ENCODE data around the gene FAM3D.
"Not testable (repeated sequence)": the region's sequence is repeated elsewhere in the genome, so short reads cannot be mapped to it uniquely, and the experiment has no call there.

Gene FAM3D, protein sequence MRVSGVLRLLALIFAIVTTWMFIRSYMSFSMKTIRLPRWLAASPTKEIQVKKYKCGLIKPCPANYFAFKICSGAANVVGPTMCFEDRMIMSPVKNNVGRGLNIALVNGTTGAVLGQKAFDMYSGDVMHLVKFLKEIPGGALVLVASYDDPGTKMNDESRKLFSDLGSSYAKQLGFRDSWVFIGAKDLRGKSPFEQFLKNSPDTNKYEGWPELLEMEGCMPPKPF

DNA sequence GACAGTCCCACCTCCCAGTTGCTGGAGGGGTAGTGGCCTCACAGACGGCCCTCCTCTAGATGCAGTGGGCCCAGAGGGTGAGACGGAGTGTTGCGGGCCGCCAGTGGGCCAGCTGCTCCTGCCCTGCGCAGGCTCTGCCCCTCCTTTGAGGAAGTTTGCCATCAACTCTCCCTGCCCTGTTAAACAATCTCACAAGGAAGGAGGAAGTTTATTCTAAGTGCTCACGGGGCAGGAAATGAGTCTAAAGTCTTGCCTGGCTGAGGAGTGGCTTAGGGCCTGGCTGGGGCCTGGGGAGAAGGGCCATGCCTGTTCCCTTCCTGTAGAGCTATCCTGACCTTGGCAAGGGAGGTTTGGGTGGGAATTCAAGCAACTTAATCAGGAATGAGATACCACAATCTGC, at the start of gene FAM3D:
FAM3D (minus strand) TSS at position 92 of the 400 bp plus-strand sequence. CDS start 11,211 bp downstream, outside the sequence.
- H3K4me3 ChIP-seq (ENCODE audit: low read depth, low read length): no peak within 1 kb of the TSS
- no peak for DNase-seq (ENCODE audit: low read depth)
- TF ChIP-seq, protein P1, sequence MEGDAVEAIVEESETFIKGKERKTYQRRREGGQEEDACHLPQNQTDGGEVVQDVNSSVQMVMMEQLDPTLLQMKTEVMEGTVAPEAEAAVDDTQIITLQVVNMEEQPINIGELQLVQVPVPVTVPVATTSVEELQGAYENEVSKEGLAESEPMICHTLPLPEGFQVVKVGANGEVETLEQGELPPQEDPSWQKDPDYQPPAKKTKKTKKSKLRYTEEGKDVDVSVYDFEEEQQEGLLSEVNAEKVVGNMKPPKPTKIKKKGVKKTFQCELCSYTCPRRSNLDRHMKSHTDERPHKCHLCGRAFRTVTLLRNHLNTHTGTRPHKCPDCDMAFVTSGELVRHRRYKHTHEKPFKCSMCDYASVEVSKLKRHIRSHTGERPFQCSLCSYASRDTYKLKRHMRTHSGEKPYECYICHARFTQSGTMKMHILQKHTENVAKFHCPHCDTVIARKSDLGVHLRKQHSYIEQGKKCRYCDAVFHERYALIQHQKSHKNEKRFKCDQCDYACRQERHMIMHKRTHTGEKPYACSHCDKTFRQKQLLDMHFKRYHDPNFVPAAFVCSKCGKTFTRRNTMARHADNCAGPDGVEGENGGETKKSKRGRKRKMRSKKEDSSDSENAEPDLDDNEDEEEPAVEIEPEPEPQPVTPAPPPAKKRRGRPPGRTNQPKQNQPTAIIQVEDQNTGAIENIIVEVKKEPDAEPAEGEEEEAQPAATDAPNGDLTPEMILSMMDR (IDR thresholded peaks at IDR 0.05; ENCODE audit: low read depth, low read length, missing control alignments): no peak

DNA sequence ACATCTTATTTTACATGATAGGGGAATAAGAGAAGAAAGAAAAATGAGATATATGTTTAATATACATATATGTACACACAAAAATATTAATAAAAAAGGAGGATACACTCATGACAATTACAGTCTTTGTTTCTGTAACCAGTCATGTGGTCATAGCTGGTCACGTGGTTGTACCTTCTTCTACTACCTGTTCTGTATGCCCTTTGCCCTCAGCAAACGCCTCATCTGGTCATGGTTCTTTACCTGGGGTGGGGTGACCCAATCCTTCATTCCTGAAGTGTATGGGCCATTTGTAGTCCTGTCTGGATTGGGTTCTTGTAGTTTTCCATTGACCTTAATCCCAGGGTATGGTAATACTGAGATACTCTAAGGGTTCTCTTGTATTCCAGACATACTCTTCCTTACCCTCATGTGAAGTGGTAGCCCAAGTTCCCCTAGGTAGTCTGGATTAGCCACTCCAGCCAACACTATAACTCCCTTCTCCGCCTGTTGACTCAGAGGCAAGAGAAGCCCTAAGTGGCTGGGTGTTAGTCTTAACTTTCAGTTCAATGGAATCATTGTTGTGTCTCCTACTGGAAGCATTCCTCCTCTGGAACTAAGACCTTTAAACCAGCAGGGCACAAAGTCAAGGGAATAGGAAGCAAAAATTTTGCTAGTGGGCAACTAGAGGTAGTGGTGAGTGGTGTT, 47.3 kb upstream of the FAM3D start:
- DNase-seq (ENCODE audit: low read depth): no peak
- no peak overlapping the region for H3K4me3 ChIP-seq (ENCODE audit: low read depth, low read length)
- TF ChIP-seq, protein P1 (IDR thresholded peaks at IDR 0.05; ENCODE audit: low read depth, low read length, missing control alignments): no peak

DNA sequence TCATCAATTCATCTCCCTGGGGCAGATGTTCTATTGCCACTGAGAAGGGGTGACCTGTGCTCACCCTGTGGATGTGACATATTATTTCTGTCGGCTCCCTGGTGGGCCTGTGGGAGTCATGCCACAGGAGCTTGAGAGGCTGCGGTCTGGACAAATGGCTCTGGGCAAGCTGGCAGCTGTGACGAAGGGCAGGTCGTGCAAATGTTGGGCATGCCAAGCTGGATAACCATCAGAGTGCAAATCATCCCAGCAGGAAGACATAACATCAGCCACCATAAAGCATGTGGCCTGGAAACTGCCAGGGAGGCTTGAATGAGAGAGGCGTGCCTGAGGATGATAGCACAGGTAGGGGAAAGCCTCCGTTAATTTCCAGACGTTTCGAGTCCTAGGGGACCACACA, 45.3 kb upstream of the FAM3D start:
- TF ChIP-seq, protein P1 (IDR thresholded peaks at IDR 0.05; ENCODE audit: low read depth, low read length, missing control alignments): no peak
- DNase-seq (ENCODE audit: low read depth): no peak
- no peak overlapping the region for H3K4me3 ChIP-seq (ENCODE audit: low read depth, low read length)

DNA sequence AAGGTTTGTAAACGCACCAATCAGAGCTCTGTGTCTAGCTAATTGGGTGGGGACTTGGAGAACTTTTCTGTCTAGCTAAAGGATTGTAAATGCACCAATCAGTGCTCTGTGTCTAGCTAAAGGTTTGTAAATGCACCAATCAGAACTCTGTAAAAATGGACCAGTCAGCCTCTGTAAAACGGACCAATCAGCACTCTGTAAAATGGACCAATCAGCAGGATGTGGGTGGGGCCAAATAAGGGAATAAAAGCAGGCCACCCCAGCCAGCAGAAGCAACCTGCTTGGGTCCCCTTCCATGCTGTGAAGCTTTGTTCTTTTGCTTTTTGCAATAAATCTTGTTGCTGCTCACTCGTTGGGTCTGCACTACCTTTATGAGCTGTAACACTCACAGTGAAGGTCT, 42.4 kb upstream of the FAM3D start:
- not testable (repeated sequence) for H3K4me3 ChIP-seq (ENCODE audit: low read depth, low read length); DNase-seq (ENCODE audit: low read depth)

DNA sequence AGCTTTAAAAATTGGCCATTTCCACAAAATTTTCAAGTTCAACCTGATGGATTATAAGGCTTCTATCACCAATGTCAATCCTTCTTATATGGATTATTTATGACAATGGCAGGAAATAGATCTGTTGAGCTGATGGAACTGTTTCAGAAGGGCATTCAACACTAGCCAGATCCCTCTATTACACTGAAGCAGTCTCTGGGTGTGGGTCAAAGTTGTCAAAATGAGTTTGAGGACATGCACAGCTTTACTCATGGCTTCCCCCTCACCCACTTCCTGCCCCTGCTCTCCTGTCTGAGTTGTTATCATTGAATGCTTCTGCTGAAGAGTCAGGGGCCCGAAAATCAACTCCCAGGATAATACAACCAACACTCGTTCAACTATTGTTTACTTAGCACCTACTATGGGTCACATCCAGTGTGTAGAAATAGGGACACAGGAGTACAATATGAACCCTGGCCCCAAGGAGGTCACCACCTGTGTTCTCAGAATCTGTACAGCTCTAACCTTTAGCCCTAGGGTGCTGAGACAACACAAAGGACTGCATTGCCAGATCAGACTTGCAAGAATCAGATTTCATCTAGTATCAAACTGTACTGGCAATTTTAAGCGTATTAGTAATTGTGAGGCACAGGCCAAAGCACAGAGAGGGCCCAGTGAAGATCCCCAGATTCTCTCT, 41.7 kb upstream of the FAM3D start:
- DNase-seq (ENCODE audit: low read depth): no peak
- H3K4me3 ChIP-seq (ENCODE audit: low read depth, low read length): no peak overlapping the region
- TF ChIP-seq, protein P1 (IDR thresholded peaks at IDR 0.05; ENCODE audit: low read depth, low read length, missing control alignments): no peak

DNA sequence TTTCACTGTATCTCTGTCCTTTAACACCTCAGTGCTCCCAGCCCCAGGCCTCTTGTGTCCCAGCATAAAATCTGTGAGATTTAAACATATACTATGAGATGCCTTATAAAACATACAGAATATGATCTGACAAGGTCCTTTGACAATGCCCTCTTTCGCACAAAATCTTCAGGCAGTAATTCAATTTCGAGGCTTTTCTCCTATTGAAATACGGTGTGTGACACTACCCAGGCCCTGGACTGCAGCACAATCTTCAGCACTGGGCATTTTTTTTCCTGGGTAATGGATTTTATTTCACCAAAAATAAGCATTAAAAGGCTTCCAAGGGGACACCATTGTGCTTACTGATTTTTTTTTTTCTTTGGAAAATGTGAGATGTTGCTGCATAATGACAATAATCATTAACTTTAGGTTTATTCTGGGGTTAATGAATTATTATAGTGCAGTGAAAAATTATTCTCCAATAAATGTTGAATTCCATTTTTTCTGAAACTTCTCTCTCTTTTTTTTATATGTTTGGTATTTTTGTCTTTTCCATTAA, 40.9 kb upstream of the FAM3D start:
- no peak overlapping the region for H3K4me3 ChIP-seq (ENCODE audit: low read depth, low read length)
- DNase-seq (ENCODE audit: low read depth): no peak
- TF ChIP-seq, protein P1 (IDR thresholded peaks at IDR 0.05; ENCODE audit: low read depth, low read length, missing control alignments): no peak

Measured in GM12864 (cell line).